HG02798 (cell line): Measurements from ENCODE around the gene KEL.

Experiments used
- ATAC-seq: cut with Tn5 transposase; IDR thresholded peaks from one replicate; pipeline ENCODE4 v1.9.1; 2021; ENCODE audit warnings: mild to moderate bottlenecking; ENCODE audit not compliant: unreplicated experiment, poor library complexity

The KEL gene

DNA sequence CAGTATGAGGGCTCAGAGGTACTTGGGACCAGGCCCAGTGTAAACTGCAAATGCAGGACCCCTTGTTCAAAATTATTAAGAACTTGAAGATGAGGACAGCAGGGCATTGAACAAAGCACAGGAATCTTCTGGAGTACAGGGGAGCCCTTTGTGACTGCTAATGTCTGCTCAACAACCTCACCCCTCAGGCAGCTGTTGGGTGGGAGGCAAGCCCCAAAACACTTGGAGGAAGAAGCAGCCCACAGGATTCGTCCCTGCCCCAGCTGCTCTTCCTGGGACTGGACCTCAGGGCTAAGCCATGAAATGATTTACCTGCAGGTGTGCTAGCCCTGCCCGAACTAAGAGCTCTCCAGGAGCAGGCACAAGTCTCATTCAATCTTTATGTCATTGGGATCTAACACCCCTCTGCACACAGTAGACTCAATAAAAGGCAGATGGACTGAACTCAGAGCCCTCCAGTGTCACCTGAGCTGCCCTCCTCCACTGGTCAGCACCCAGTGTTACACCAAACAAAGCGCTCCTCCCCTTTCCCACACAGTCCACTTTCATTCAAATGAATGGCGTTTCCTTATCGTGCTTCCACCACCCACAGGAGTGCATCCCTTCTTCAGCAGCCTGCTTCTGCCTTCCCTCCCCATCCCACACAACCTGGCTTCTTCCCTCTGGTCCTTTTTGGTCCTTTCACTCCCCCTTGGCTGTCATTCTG lies 29.6 kb downstream of the KEL start:
- ATAC-seq = no peak

DNA sequence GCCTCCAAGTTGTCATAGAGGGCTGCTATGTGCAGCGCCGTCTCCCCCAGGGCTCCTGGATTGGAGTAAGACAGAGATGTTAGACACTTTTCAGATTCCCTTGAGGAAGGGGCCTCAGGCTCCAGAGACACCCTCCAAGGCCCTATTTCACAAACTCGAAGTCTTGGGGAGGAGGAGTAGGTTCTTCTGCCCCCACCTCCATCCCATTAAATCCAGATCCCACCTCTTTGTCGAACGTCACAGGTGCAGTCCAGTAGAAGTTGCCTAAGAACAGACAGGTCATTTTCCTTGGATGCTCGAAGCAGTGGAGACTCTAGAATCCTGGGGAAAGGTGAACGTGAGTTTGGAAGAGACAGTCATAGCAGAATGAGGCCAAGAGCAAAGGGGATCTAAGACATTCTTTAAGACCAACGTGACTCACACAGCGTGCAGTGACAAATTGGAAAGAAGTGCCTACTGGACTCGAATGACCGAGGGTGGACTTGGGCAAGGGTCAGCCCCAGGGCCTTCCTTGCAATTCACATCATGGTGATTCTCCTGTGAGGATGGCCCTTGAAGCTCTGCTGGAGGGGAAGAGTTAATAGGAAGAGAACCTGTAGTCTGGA lies 31.9 kb downstream of the KEL start:
- no peak for ATAC-seq

DNA sequence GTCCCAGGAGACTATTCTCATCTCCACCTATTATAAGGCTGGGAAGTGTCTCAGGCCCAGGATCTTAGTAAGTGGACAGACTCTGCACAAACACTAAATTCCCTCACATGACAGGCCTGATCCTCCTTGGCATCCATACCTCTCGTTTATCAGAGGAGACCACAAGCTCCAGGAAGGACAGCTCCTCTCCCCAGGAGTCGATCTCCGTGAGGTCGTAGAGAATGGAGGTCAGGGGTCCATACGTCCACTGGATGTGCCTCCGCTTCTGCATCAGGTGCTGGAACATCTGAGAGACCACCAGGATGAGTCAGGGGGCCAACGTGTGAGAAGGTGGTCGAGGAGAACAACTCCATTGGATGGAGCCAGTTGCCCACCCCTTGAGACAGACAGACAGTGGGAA lies 34.2 kb downstream of the KEL start:
- ATAC-seq = no peak

DNA sequence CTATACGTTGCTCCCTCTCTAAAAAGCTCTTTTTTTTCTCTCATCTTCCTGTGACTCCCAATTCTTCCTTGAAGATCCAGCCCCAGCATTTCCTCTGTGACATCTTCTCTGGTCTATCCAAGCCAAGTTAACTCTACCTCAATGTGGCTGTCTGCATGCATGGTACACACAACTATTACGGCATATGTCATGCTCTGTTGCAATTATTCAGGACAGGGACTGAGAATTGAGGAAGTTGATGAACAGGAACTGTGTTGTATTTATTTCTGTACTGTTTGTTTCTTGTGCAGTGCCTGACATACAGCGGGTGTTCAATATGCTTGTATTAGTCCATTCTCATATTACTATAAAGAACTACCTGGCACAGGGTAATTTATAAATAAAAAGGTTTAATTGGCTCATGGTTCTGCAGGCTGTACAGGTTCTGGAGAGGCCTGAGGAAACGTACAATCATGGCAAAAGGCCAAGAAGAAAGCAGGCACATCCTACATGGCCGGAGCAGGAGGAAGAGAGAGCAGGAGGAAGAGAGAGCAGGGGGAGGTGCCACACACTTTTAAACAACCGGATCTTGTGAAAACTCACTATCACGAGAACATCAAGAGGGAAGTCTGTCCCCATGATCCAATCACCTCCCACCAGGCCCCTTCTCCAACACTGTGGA lies 34.9 kb downstream of the KEL start:
- no peak for ATAC-seq

DNA sequence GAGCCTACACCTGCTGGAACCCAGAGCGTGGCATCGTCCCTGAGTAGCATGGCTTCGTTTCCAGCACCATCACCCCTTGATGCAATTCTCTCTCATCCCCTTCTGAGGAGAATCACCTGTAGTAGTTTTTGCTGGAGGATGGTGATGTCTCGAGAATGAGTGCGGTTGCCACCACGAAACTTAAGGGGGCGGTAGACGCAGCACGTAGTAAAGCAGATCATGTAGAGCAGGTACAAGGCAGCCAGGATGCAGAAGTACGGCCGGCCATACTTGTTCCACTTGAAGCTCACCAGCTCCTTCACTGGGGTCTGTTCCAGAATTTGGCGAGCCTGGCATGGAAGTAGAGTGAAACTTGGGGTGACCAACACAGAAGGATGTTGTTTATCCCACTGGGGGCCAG lies 36.8 kb downstream of the KEL start:
- ATAC-seq = no peak

DNA sequence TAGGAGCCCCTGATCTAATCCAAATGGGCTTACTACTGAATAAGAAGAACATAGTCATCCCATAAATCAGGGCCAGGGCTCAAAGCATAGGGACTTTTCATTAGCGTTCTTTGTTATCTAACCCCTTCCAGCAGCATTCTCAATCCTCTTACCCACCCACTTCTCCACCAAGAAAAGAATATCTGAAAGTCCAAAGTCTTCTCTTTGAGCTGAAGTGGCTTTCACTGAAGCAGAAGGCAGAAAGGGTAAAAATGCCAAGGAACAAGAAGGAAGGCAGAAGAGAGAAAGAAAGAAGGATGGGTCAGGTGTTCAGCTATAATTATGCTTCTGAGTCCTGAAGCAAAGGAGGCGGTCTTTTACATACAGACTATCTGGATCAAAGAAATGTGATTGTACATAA lies 38.8 kb downstream of the KEL start:
- ATAC-seq = no peak

DNA sequence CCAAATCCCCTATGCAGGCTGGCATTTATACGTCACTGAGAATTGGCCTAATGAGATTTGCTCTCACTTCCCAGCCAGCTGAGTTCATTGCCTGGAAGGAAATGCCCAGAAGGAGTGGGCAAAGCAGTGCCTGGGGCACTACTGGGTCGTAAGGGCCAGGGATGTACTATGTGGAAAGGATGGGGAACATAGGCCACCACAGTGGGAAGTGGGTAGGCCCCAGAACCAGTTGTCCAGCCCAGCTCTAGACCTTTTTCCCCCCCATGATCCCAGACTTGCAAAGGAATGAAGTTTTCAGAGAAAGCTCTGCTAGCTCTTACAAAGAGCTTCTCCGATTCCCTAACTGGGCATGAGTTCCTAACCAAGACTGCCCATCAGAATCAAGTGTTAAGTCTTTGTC lies 42.5 kb downstream of the KEL start:
- no peak for ATAC-seq

DNA sequence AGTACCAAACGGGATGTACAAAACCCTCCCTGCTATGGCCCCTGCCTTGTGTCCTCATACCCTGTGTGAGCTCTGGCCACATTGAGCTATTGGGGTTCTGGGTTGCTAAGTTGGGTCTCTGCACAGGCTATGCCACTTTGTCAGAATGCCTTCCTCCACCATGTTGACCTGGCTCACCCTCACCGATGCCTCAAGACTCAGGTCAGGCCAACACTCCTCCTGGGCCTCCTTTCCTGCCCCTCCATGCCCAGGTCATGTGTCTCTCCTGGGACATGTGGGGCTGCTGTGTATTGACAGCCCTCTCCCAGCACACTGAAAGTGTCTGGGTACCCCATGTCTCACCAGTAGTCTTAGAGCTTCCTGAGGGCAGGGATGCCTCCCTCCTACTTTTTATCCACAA lies 43.3 kb downstream of the KEL start:
- no peak for ATAC-seq

DNA sequence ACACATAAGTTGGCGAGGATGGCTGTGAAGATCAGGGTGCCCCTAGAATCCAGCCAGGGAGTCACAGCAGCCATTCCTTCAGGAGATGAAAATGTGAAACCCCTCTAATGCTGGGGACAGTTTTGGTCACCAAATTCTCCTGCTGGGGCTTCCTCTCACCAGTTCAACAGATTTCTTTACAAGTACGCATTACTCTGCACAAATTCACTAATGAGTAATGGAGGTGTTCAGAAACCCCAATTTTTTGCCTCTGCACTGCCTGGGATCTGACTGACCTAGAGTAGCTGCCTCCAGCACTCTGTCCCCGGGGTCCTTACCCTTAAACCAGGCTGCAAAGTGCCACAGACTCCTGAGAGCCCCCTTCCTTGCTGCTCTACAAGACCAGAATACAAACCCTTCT lies 44.7 kb downstream of the KEL start:
- no peak for ATAC-seq

DNA sequence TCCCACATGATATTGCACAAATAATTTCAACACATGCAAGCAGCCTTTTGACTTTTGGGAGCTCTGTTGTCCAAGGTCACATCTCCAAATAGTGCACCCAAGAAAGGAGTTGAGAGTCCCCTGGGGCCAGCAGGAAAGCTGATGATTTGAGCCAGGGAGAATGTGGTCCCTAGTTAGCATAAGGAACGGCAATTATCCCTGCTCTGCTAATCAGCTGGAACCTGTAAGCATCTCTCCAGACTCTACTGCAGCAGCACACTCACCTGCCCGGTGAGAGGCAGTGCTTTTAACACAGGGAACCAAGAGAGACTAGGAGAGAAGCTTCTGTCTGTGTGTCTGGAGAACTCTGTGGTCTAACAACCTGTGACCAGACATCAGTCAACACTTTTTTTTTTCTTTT lies 45.7 kb downstream of the KEL start:
- no peak for ATAC-seq

DNA sequence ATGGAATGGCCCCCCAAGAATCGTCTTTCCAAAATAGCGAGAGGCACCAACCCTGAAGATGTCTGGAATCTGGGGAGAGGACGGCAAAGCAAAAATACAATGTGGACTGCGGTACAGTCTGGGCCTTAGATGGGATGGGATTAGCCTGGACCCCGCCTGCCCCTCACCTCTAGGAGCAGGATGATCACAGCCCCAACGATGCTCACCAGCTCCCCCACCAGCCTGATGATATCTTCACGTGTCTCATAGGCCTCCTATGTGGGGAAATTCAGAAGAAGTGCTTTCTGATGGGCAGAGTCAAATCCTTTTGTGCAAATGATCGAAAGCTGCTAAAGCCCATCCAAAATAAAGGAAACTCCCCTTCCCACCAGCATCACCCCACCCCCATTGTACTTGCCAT lies 46.8 kb downstream of the KEL start:
- no peak for ATAC-seq

DNA sequence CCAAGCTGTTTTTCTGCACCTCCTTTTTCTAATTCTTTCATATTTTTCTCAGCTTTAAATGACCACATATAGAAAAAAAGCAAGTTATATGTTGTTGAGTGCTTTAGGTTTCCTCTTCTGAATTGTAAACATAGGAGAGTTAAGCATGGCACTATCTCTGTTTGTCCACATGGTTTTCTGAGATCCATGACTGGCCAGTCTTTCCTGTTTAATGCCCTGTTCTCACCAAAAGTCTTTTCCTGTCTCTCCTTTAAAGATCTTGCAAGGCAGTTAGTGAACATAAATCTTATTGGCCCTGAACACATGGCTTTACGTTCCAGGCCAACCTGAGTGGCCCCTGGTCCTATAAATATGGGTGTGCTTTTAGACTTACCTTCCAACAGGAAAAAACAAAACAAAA lies 48.0 kb downstream of the KEL start:
- ATAC-seq = no peak

DNA sequence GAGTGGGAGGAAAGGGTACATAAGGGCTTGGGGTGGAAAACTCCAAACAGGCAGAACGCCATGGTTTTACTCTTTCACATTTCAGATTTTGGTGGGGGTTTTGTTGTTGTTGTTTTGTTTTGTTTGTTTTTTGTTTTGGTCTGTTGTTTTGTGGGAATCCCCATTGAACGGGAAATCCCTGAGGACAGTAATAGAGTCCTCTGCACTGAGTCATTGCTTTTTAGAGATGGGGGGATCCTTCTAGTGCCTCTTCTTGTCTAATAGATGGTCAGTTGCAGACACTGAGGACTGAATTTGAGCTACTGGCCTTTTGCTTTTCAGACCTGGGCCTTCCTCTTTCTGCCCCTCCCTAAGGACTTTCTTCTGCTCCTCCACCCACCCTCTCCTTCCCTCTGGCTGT lies 48.6 kb downstream of the KEL start:
- ATAC-seq = no peak

DNA sequence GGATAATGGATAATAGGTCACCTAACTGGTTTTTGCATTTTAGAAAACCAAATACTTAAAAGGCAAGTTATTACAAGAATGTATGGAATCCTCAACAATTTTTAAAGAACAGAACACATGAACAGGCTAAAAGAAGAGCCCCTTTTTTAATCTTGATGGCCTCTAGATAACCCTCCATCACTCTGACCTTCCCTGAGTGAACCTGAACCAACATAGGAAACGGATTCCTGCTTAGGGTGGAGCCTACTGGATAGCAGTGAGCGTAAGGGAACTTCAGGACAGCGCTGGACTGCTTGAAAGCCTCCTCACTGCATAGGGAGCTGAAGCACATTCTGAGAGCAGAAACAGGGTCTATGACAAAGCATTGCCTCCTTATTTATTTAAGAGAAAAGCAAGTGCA lies 49.1 kb downstream of the KEL start:
- ATAC-seq = no peak

DNA sequence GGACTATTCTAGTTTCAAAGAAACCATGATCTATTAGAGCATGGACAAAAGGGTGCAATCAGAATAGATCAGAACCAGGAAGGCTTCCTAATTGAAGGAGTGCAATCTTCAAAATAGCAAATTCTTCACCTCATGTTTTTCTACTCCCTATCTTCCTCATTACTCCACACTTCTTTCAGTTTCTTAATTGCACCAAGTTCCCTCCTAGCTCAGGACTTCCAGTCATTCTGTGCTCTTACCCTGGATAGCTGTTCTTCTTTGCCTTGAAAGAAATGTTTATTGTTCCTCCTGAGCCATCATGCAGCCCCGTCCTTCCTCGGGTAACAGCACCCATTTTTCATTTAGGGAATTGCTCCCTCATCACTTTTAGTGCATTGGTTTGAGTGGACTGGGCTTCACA lies 51.7 kb downstream of the KEL start:
- no peak for ATAC-seq

DNA sequence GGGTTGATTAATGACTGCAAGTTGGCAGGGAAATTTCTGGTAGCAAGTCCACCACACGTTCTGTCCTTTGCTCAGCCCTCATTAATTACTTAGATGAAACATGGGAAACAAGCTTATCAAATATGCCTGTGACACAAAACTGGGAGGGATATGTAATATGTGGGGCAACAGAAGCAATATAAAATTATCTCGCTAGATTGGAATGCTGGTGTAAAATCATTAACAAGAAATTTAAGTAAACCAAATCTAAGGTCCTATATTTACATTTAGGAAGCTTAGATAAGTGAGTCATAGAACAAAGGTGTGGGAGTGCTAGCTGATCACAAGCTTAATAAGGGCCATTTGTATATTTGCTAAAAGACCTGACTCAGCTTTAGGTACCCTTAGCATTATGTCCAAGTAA lies 52.1 kb downstream of the KEL start:
- ATAC-seq = no peak

DNA sequence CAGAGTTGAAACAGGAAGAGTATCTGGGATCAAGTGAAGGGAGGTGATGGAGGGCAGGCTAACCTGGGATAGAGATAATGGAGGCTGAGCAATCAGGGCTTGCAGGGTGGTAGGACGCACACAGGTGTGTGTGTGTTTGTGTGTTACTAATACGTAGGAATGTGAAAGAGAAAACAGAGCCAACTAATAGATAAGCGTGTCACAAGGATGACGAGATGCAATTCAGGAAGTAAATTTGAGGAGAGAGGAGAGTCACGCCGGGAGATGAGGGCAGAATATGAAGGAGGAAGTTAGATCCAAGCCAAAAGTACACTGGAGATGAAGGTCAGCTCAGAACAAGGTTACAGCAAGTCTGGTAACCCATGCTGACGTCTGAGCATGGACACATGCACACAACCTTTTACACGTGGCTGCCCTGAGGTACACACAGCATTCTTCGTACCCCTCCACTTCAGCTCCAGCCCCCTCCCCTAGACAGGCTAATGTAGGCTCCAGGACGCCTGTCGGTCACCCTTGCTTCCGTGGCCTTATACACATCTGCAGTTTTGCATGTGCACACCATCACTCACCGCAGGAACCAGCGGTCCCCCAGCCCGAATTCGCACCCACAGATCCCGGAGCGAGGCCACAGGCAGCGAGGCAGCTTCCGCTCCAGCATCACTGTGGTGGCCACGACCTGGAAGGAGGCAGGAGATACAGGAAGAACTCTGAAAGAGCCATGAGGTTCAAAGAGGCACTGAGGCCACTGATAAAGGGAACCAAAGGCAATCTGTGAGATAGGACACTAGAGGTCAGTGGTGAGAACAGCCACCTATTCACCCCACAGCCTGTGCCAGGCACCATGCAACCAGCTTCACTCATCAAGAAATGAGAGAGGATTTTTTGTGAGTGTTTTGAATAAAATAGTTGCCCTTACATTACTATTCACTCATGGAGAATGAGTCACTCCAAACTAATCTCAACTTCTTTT lies 53.0 kb downstream of the KEL start:
- ATAC-seq = peak; percentile 57

DNA sequence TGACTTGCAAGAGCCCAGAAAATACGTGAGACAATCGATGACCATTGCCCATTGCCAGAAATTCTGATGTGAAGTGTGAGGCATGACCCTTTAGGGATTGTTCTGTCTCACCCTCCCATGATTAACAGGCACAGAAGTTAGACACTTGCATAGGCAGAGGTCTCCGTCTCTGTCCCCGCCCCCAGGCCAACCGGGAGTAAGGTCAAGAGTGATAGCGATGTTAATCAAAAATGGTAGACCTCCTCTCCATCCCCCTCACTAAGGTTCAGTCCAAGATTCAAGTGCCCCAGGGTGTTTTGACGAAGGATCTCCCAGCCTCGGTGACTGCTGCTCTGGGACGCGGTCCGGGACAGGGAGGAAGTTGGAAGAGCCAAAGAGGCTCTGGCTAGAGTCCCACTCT lies 53.9 kb downstream of the KEL start:
- no peak for ATAC-seq

DNA sequence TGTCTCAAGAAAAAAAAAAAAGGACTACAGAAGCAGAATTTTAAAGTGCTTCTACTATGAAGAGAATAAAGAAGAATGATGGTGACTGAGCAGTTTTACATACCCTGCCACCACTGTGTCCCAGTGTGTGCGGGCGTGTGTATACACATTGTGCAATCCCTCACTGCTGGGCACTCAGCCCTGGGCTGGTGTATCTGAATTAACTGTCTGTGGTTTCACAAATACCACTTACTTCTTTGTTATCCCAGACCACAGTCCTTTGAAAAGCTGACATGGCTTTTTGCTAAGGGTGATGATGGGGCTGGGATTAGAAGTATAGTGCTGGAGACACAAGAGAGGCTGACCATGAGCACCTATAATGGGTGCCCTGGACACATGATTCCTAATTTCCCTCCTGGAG lies 55.5 kb downstream of the KEL start:
- ATAC-seq = no peak

DNA sequence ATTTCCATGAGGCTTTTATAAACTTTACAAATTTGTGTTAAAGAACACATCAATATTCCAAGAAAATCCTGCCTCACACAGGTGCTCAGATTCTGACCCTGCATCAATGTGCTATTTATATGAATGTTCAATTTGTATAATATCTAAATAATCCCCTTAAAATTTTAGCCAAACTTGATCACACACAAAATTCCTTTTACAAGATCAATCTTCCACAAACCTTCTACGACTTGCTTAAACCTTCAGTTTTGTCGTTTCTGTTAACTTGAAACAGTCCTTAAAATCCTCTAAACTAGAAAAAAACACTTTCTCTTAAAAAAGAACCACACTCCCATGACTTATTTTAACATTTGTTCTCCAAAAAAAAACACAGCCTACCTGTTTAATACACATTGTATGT lies 56.4 kb downstream of the KEL start:
- no peak for ATAC-seq

DNA sequence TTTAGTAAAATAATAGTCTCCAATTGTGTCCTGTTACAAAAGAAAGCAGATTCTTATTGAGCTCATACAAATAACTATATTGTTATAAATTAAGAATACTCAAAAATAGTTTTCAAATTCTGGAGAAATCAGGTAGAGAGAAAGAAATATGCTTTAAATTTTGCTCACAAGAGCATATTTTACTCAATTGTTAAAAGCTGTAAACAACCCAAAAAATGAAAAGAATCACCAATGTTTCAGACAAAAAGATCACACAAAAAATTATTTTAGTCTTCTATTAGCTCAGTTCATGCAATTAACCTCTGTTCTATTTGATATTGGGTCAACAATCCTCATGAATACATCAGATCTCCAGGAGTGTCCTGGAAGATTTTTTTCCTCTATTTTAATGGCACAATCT lies 58.0 kb downstream of the KEL start:
- no peak for ATAC-seq
